Stimulated activated CD8-positive, alpha-beta memory T cell treated with anti-CD3 and anti-CD28 coated beads, Interleukin-7, amount 100 ng/mL, for 48 hours (primary cell): ENCODE results near the gene MIPEP.
A peak's percentile ranks its signal among the peaks of the same experiment; 100 is the strongest.

Source experiments
- DNase-seq, 2 donors: peaks; one replicate each; pipeline ENCODE4 v3.0.0-alpha.2; 2020; ENCODE audit warnings: low read depth in 1 of 2; ENCODE audit errors: extremely low read depth in 1 of 2

Gene MIPEP

DNA sequence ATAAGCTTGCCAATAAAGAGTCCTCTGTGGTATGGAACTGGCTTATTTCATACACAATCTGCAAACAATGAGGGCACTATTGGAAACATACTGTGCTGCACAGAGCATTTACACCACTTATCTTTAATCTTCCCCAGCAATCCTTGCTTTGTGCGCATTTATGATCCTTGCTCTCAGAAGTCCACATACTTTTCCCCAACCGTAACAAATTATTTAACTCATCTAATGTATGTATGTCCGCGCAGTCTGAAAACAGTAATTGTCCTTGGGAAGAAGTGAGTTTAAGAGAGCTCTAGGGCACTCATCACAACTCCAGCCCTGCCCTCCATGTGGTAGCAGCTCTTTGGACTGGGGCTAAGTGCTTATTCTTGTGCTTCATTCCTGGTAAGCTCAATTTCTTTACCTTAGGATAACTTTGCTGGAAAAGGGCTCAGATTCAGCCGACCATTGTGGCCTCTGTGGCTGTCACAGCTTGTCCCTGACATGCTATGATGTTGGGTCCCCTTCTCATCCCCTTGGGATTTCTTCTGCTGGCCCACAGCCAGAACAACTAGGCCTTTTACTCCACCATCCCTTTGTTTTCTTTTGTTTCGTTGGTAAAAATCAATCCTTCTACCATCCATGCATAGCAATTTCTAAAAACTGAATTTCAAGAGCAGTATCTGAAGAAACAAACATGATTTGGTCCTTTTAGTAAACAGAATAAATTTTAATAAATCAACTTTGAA is 166.3 kb downstream of the MIPEP start:
- no peak for DNase-seq

DNA sequence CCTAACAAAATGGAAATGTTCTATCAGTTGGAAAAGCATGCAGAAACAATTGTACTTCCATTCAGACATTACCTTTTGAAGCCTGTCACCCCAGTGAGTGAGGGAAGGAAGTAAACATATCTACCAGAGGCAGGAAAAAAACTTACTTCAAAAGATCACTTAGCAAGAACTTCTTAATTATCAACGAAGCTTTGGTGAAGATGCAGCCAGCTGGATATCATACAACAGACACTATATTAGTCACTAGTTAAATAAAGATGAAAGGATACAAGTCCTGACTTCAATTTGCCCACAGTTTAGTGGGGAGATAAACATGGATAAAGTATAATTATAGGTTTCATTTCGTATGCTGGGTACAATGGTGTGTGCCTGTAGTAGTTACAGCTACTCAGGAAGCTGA is 170.2 kb downstream of the MIPEP start:
- DNase-seq = no peak

DNA sequence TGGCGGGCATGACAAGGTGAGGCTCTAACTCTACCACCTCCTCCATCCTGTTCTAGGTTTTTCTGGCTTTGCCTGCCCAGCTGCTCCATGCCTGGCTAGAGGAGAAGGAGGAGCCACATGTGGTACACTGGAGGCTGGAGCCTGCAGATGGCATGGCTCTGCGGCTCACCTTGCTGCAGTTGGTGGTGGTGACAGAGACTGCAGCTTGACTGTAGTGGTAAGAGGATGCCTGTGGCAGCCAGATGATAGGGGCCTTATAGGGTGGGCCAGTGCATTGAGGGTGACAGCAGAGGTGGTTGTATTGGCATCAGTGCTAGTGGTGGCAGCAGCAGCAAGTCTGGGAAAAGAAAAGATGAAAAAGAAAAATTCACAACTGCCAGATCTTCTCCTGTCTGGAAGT is 172.8 kb downstream of the MIPEP start:
- DNase-seq = no peak

DNA sequence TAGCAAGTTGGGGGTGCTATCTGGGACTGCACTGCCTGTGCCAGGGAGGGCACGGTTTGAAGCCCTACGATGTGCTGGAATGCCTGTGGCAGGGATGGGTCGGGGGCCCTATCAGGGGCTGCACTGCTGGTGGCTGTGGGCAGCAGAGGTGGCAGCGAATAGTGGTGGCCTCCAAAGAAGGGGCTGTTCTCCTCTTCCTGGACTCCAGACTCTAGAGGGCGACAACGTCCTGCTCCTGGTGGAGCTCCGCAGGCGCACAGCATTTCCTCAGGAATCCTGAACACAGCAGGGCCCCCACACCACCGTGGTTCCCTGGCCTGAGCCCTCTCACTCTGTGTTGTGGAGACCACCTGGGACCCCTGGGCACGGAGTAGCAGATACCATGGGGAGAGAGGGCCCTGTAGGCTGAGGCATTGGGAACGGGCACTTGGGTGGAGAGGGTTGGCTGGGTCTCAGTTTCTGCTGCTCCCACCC is 173.4 kb downstream of the MIPEP start:
- DNase-seq = peak in 1 of 2 donors; percentile 2

- no peak for DNase-seq
Measured at GRCh38 chr13:23715092-23715761, 174.0 kb downstream of the MIPEP start.

GRCh38 chr13:23714672-23715071 is 174.5 kb downstream of the MIPEP start:
- DNase-seq = no peak

GRCh38 chr13:23711355-23711754 is 177.8 kb downstream of the MIPEP start:
- no peak for DNase-seq

GRCh38 chr13:23710366-23710765 is 178.8 kb downstream of the MIPEP start:
- DNase-seq = no peak

DNA sequence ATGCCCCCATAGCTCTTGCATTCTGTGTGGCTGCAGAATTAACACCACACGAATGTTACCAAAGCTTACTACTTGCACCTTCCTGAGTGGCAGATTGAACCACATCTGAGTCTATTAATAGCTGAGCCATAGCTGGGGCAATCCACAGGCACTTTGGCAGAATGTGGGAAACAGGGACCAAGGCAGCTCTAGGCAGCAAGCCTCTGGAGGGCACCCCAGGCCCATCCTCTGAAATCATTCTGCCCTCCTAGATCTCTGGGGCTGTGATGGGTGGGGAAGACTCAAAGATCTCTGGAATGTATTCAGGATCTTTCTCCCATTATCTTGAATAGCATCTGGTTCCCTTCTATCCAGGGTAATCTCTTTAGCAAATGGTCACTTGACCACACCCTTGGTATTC is 179.7 kb downstream of the MIPEP start:
- DNase-seq = no peak

DNA sequence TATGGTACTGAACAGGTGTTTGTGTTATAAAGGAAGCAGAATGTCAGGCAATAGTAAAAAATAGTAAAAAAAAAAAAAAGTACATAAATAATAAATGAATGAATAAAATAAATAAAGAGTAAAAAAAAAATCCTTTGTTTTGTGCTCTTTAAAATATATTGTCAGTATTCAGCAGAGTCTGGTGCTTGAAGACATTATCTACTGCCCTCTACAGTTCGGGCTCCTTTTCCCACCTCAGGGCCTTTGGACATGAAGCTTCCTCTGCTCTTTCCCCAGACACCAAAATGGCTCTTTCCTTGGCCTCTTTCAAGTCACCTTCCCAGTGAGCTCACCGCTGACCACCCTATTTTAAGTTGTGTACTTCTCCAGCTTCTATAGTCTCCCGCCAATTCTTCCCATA is 181.5 kb downstream of the MIPEP start:
- no peak for DNase-seq

DNA sequence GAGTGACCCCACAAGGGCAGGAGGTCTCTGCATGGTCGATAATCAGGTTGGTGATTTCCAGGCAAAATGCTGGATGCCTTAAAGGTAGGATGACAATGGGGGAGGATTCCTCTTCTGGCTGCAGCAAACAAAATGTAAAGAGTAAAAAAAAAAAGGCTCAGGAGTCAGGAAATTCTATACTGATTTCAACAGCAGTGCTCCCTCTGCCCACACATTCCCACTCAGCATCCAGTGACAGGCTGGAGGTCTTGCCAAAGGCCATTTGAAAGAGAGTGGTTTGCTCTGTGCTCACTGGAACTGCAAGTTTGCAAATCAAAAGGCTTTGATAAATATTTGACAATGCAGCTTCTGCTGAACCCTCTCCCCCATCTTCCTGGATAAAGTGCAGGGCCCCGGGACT is 183.6 kb downstream of the MIPEP start:
- DNase-seq = no peak

- DNase-seq = no peak
Measured at GRCh38 chr13:23703246-23703860, 185.8 kb downstream of the MIPEP start.

GRCh38 chr13:23701636-23702035 is 187.6 kb downstream of the MIPEP start:
- no peak for DNase-seq

- no peak for DNase-seq
Measured at GRCh38 chr13:23701186-23701585, 188.0 kb downstream of the MIPEP start.

- no peak for DNase-seq
Measured at GRCh38 chr13:23699271-23699670, 189.9 kb downstream of the MIPEP start.

DNA sequence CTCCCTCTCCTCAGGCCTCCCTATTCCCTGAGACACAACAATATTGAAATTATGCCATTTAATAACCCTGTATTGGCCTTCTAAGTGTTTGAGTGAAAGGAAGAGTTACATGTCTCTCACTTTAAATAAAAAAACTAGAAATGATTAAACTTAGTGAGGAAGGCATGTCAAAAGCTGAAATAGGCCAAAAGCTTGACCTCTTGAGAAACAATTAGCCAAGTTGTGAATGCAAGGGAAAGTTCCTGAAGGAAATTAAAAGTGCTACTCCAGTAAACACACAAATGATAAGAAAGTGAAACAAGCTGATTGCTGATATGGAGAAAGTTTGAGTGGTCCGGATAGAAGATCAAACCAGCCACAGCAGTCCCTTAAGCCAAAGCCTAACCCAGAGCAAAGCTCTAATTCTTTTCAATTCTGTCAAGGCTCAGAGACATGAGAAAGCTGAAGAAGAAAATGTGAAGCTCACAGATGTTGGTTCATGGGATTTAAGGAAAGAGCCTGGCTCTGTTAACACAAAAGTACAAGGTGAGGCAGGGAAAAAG is 191.4 kb downstream of the MIPEP start:
- no peak for DNase-seq

DNA sequence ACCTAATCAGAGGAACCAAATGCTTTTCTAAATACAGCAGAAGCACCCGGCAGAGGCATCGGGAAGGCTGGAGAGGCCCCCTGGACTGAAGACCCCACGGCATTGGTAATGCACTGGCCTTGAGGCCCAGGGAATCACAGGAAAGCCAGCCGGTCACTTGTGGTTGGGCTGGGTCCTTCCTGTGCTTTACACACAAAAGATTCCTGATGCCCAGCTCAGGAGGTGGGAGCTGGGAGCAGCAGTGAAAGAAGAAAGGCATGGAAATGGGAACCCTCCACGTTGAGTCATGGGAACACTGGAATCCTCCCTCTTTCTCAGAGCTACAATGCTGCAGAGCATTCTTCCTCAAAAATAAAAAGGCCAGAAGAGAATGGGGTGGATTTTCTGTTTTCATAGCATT is 192.6 kb downstream of the MIPEP start:
- no peak for DNase-seq

GRCh38 chr13:23695711-23696464 is 193.3 kb downstream of the MIPEP start:
- DNase-seq = peak; percentile 24 to 32

DNA sequence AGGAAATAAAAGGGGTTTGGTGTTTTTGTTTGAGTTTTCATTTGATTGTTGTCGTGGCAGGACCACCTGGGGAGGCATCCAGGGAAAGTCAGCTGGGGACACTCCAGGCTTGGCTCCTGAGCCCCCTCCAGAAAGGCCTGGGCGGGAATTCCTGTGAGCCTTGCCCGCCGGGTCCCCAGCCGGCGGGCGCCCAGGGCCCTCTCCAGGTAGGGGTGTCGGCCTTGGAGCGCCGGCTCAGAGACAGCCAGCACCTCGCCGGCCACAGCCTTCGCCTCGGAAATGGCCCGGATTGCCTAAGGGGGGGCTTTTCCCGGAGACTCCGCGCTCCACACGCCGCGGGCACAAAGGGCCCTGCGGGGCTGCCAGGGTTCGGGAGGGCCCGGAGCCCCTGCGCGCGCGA is 194.0 kb downstream of the MIPEP start:
- DNase-seq = no peak

DNA sequence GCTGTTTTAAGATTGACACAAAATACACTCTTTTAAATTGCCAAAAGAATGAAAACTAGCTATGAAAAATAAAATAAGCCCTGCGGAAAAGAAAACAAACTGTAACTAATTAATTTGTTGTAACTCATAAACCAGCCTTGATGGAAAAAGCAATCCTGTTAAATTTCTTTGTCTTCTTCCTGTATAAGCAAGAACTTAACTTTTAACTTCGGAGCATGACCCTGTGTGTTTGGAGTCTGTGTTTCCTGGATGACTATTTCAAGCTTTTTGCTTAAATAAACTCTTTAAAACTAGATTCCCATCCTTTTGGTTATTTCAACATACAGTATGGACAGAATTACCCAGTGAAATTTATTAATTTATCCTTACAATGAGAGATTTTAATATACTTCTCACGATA is 196.4 kb downstream of the MIPEP start:
- DNase-seq = no peak

DNA sequence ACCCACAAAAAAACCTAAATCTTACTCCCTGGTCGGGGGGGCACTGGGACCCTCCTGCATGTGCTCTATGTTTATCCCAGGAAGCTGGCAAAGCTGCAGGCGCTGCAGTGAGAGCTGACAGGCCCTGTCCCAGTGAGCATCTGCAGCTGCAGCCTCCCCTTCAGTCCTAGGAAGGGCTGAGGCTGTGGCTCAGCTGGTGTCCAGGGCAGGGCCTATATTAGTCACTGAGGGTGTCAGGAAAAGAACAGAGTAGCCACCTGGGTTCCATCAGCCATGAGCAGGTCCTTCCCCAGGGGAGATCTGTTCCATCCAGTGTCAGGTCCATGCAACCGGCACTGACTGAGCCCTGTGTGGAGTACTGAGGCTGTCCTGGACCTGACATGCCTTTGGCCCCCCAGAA is 198.5 kb downstream of the MIPEP start:
- DNase-seq = no peak
